Suppressor macrophage treated with lipopolysaccharide for 1 hour (primary cell): ENCODE measurements around the gene PCNA.

Experiments used
- DNase-seq, 3 donors: peaks; one replicate each; pipeline ENCODE4 v3.0.0-alpha.2; 2020 to 2022

The PCNA gene

DNA sequence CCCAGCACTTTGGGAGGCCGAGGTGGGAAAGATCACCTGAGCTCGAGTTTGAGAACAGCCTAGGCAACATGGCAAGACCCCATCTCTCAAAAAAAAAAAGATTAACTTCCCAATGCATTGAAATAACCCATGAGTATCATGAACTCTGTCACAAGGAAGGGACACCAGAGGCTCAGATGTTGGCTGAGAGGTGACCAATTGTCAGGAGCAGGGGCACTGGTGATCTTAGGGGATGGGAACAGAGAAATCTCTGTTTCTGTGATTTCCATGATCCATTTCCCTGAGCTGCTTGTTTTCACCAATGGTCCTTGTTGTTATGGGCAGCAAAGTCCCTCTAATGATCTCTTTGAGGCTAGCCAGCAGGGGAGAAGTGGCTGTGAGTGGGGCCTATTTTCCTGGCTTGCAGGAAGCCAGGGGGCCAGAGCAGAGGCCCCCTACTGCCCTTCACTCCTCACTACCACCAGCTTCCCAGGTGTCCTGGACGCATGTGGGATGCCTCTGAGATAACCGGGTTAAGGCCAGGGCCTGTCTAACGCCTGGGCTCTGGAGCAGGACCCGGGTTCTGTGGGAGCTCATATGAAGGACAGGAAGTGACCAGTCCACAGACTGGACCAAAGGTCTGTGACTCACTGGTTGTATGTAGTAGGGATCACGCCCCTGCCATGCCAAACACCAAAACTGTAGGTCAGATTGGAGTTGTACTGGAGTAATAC lies 54.4 kb downstream of the PCNA start:
- DNase-seq: peak; percentile 81 to 90 (median 81)
